HG03108 (cell line): ENCODE data around the gene PAIP2B.
"Not testable (repeated sequence)": the region's sequence is repeated elsewhere in the genome, so short reads cannot be mapped to it uniquely, and the experiment has no call there.

Experiments used
- ATAC-seq: cut with Tn5 transposase; IDR thresholded peaks from one replicate; pipeline ENCODE4 v1.9.1; 2021; ENCODE audit warnings: moderate library complexity; ENCODE audit not compliant: unreplicated experiment

PAIP2B gene

GRCh38 chr2:71226965-71227560 is at the start of gene PAIP2B:
Gene PAIP2B (minus strand): TSS chr2:71227103. CDS start chr2:71202589, 24,514 bp downstream.
- peak; percentile 95 for ATAC-seq

- no peak for ATAC-seq
Observed at GRCh38 chr2:71275939-71276310, 49.0 kb upstream of the PAIP2B start.

- ATAC-seq = no peak
Observed at GRCh38 chr2:71269511-71270090, 42.7 kb upstream of the PAIP2B start.

GRCh38 chr2:71263386-71263785 is 36.5 kb upstream of the PAIP2B start:
- no peak for ATAC-seq

- no peak for ATAC-seq
Observed at GRCh38 chr2:71261534-71261933, 34.6 kb upstream of the PAIP2B start.

GRCh38 chr2:71256421-71256820 is 29.5 kb upstream of the PAIP2B start:
- no peak for ATAC-seq

- no peak for ATAC-seq
Observed at GRCh38 chr2:71254776-71255175, 27.9 kb upstream of the PAIP2B start.

- ATAC-seq = no peak
Observed at GRCh38 chr2:71254078-71254477, 27.2 kb upstream of the PAIP2B start.

- ATAC-seq = no peak
Observed at GRCh38 chr2:71253476-71253875, 26.6 kb upstream of the PAIP2B start.

- no peak for ATAC-seq
Observed at GRCh38 chr2:71252862-71253261, 26.0 kb upstream of the PAIP2B start.

- no peak for ATAC-seq
Observed at GRCh38 chr2:71250935-71251334, 24.0 kb upstream of the PAIP2B start.

- ATAC-seq = no peak
Observed at GRCh38 chr2:71244302-71244660, 17.4 kb upstream of the PAIP2B start.

- no peak for ATAC-seq
Observed at GRCh38 chr2:71243634-71244301, 16.9 kb upstream of the PAIP2B start.

GRCh38 chr2:71240794-71241193 is 13.9 kb upstream of the PAIP2B start:
- ATAC-seq = no peak

GRCh38 chr2:71238089-71238488 is 11.2 kb upstream of the PAIP2B start:
- no peak for ATAC-seq

- ATAC-seq = no peak
Observed at GRCh38 chr2:71235930-71236587, 9.2 kb upstream of the PAIP2B start.

- ATAC-seq = not testable (repeated sequence)
Observed at GRCh38 chr2:71233072-71233471, 6.2 kb upstream of the PAIP2B start.

- peak; percentile 3 for ATAC-seq
Observed at GRCh38 chr2:71226096-71226964, 573 bp downstream of the PAIP2B start.

GRCh38 chr2:71224935-71225334 is 2.0 kb downstream of the PAIP2B start:
- no peak for ATAC-seq

- no peak for ATAC-seq
Observed at GRCh38 chr2:71224457-71224856, 2.4 kb downstream of the PAIP2B start.

- no peak for ATAC-seq
Observed at GRCh38 chr2:71223767-71224333, 3.1 kb downstream of the PAIP2B start.
